Right ventricle myocardium superior (tissue), 1 donor: ENCODE results near the gene FABP6. TPM values are rescaled to one million over a fixed set of nuclear protein-coding genes. Genes with fewer than 3 reads are reported as not detected.

ENCODE experiments used
- ATAC-seq: fragments of 200-7000 bp; cut with Tn5 transposase; one replicate; pipeline ENCODE4 v1.9.1; 2020; ENCODE audit warnings: mild to moderate bottlenecking; ENCODE audit not compliant: poor library complexity
- DNase-seq: peaks from one replicate; pipeline ENCODE4 v3.0.0-alpha.2; 2020
- intact Hi-C: fragments of 100-400 bp; cut with DNase I; formaldehyde crosslinking; loops from one replicate; pipeline ENCODE4 v1.11.2; 2022
- total RNA-seq: library from RNA; stranded (reverse); fragmentation: NEBNext Ultra II Directional; extraction: Animal tissue kit (Norgen Biotek cat#: 25700); gene quantifications from one replicate; pipeline ENCODE4 v1.2.1, GENCODE V29; 2021
- donor health status: DM: no; HTN: yes; CAD: no; lungs with severe emphysema.

The FABP6 gene
- total RNA-seq, 1 donor from 2014 or later, result 3.4 TPM

GRCh38 chr5:160280384-160281095 lies 51.2 kb downstream of the FABP6 start:
- ATAC-seq, result no peak
- DNase-seq, result no peak
- intact Hi-C loops, result no loop called here

- intact Hi-C loops, result no loop called here
- ATAC-seq (no peak), DNase-seq (no peak)
Measured at GRCh38 chr5:160281275-160281674, 52.0 kb downstream of the FABP6 start.

- DNase-seq (no peak), ATAC-seq (no peak)
- intact Hi-C loops, result no loop called here
Measured at GRCh38 chr5:160284291-160284873, 55.1 kb downstream of the FABP6 start.

GRCh38 chr5:160285316-160285715 lies 56.0 kb downstream of the FABP6 start:
- no peak for DNase-seq
- ATAC-seq, result no peak
- intact Hi-C loops, result no loop called here

- no peak for DNase-seq
- ATAC-seq, result no peak
- intact Hi-C loops, result no loop called here
Measured at GRCh38 chr5:160286947-160287346, 57.6 kb downstream of the FABP6 start.

- DNase-seq (peak; percentile 87), ATAC-seq (peak; percentile 95)
- intact Hi-C loops, result no loop called here
Measured at GRCh38 chr5:160287378-160288051, 58.2 kb downstream of the FABP6 start.

Other genes with a start within 250 kb of the FABP6 start
- 108 TPM for gene TTC1, start 220.4 kb upstream of the FABP6 start, total RNA-seq
- gene PWWP2A, start 110.1 kb upstream of the FABP6 start, total RNA-seq, result 8.8 TPM
- 6.8 TPM for gene CCNJL, start 83.1 kb downstream of the FABP6 start, total RNA-seq
- 1.6 TPM for gene C1QTNF2, start 141.1 kb downstream of the FABP6 start, total RNA-seq
- 3.8 TPM for gene FAM200C, start 170.5 kb downstream of the FABP6 start, total RNA-seq
- 50.1 TPM for gene SLU7, start 189.6 kb downstream of the FABP6 start, total RNA-seq
- gene PTTG1, start 192.3 kb downstream of the FABP6 start, total RNA-seq, result 1.6 TPM